OCI-LY7 (cell line): Measurements from ENCODE around the gene CARD14.

Experiments
- CTCF ChIP-seq: fragments of 200-600 bp; sonication (generic); conservative IDR thresholded peaks from 2 replicates; pipeline ENCODE4 v1.5.1; 2014; ENCODE audit warnings: mild to moderate bottlenecking, antibody characterized with exemption, low read length, moderate library complexity, mixed read lengths
- EZH2phosphoT487 ChIP-seq: fragments of 200-600 bp; sonication (generic); IDR thresholded peaks from 2 replicates; pipeline ENCODE4 v1.6.1; 2018; ENCODE audit warnings: low read depth, borderline replicate concordance, mild to moderate bottlenecking, mixed run types, antibody characterized with exemption, low read length, moderate library complexity, mixed read lengths

DNA sequence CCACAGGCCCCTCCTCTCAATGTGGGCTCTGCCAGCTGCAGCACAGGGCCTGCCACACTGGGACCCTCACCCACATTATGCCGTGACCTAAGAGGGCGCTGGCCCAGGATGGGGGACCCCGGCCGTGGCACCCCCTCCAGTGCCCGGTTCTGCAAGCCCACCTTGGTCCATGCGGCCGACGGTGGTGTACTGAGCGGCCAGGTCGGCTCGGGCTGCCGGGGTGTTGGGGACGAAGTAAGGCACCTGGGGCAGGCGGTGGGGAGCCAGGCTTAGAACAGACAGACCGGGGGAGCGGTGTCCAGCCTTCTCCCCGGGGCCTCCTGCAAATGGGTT lies 43.8 kb downstream of the CARD14 start:
- TF ChIP-seq CTCF (no peak), EZH2phosphoT487 (no peak)
